Measurements from ENCODE around the gene POT1. TPM values are rescaled to one million over a fixed set of nuclear protein-coding genes. Genes with fewer than 3 reads are reported as not detected.

Gene POT1
- total RNA-seq, 1 donor from 2014 or later: 28.7 TPM

DNA sequence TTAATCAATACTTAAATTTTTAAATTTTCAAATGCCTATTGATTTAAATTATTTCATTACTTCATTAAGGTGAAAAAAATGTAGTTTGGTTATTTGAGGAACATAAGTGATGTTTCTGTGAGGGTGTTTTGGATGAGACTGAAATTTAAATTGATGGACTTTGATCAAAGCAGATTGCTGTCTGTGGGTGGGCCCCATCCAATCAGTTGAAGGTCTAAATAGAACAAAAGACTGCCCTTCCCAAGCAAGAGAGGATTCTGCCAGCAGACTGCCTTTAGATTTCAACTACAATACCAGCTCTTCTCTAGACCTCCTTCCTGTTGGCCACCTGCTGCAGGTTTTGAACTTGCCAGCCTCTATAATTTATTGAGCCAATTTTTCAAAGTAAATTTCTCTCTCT, 149.6 kb downstream of the POT1 start:
- no peaks in the 10 kb centered on the region for H3K9me3 ChIP-seq
- no peak for DNase-seq (ENCODE audit: low spot score in 2 of 2)
- H3K4me3 ChIP-seq: no peak overlapping the region
- intact Hi-C loops (cut with DNase I): loop anchor here (10.0 kb wide), 1 partner anchor 625 kb away; no protein-coding TSS in a partner anchor
- no peak overlapping the region for H3K27ac ChIP-seq
- H3K4me1 ChIP-seq: no peaks in the 10 kb centered on the region
- no peaks in the 10 kb centered on the region for H3K27me3 ChIP-seq
- TF ChIP-seq CTCF (IDR thresholded peaks at IDR 0.05): no peak
- H3K36me3 ChIP-seq: no peaks in the 10 kb centered on the region

DNA sequence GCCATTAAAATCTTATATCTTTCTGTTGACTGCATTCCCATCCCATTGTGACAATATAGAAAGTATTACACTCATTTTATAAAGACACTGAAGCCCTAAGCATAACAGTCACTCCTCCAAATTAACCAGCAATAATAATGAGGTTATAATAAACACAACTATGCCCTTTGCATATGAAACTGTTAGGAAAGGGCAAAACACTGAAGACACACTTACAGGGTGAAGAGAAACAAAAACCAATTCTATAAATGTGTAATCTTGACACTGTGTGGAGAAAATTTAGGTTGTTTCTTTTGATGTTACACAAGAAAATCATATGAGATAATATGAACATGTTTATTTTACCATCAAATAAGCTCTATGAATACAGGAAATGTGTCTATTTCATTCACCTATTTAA, 150.0 kb downstream of the POT1 start:
- H3K4me1 ChIP-seq: no peaks in the 10 kb centered on the region
- H3K4me3 ChIP-seq: no peak overlapping the region
- H3K27me3 ChIP-seq: no peaks in the 10 kb centered on the region
- intact Hi-C loops (cut with DNase I): loop anchor here (10.0 kb wide), 1 partner anchor 625 kb away; no protein-coding TSS in a partner anchor
- DNase-seq (ENCODE audit: low spot score in 2 of 2): no peak
- H3K27ac ChIP-seq: no peak overlapping the region
- no peaks in the 10 kb centered on the region for H3K9me3 ChIP-seq
- H3K36me3 ChIP-seq: no peaks in the 10 kb centered on the region
- TF ChIP-seq CTCF (IDR thresholded peaks at IDR 0.05): no peak

- Histone ChIP-seq H3K4me1 (no peaks in the 10 kb centered on the region), H3K36me3 (no peaks in the 10 kb centered on the region), H3K27ac (no peak overlapping the region), H3K9me3 (no peaks in the 10 kb centered on the region), H3K27me3 (no peaks in the 10 kb centered on the region), H3K4me3 (no peak overlapping the region)
- no peak for TF ChIP-seq CTCF (IDR thresholded peaks at IDR 0.05)
- no peak for DNase-seq (ENCODE audit: low spot score in 2 of 2)
- intact Hi-C loops (cut with DNase I): no loop called here
Measured at GRCh38 chr7:124779194-124779593, 150.4 kb downstream of the POT1 start.

DNA sequence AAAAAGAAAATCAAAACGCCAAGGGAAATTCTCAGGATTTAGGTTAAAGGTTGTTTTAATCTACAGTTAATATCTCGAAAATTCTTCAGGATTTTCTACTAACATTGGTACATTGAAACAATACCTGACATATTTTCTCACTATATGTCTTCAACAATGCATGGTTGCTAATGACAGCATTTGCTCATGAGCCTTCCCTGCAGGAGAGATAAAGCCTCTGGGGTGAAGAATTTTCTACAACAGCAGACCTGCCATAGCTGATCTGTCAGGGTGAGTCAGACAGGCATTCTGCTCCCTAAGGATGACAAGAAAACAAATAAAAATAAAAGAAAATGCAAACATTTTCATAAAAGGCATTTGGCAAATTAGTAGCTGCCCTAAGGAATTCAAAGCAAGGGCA, 152.4 kb downstream of the POT1 start:
- Histone ChIP-seq H3K4me3 (no peak overlapping the region), H3K27me3 (no peaks in the 10 kb centered on the region), H3K9me3 (no peaks in the 10 kb centered on the region), H3K4me1 (no peaks in the 10 kb centered on the region), H3K36me3 (no peaks in the 10 kb centered on the region), H3K27ac (no peak overlapping the region)
- TF ChIP-seq CTCF (IDR thresholded peaks at IDR 0.05): no peak
- intact Hi-C loops (cut with DNase I): no loop called here
- DNase-seq (ENCODE audit: low spot score in 2 of 2): no peak

DNA sequence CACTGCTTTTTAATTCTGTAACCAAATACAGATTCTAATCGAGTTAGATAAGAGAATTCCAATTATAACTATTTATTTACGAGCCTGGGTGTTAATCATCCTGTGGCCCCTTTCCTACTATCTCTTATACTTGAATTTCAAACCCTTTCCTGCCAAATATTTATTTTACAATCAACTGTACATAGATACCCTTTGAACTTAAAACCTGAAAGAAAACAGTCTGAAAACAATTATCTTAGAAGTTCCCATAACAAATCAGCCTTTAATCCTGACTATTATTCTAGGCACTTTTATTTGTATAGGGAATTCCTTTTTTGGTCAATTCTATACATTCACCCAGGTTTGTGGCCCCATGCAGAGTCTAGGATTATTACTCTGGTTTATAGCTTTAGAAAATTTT, 153.5 kb downstream of the POT1 start:
- Histone ChIP-seq H3K27me3 (no peaks in the 10 kb centered on the region), H3K9me3 (no peaks in the 10 kb centered on the region), H3K4me3 (no peak overlapping the region), H3K36me3 (no peaks in the 10 kb centered on the region), H3K27ac (no peak overlapping the region), H3K4me1 (no peaks in the 10 kb centered on the region)
- DNase-seq (ENCODE audit: low spot score in 2 of 2): no peak
- intact Hi-C loops (cut with DNase I): no loop called here
- no peak for TF ChIP-seq CTCF (IDR thresholded peaks at IDR 0.05)

DNA sequence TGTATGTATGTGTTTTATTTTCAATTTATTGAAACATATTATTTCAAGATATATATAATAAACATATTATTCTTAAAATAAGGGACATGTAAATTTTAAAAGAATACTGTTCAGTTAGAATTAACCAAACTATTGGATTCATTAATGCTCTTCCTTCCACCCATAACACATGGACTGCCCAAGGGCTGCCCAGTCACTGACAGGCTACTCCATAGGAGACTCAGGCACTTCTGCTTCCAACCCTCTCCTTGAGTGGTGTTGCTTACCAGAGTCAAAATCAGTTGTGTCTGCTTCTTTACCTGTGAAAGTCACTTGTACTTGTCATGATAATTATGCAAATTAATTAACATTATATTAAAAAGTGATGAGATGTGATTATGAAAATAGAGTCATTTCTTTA, 154.2 kb downstream of the POT1 start:
- Histone ChIP-seq H3K27ac (no peak overlapping the region), H3K9me3 (no peaks in the 10 kb centered on the region), H3K36me3 (no peaks in the 10 kb centered on the region), H3K4me3 (no peak overlapping the region), H3K4me1 (no peaks in the 10 kb centered on the region), H3K27me3 (no peaks in the 10 kb centered on the region)
- DNase-seq (ENCODE audit: low spot score in 2 of 2): no peak
- TF ChIP-seq CTCF (IDR thresholded peaks at IDR 0.05): no peak
- intact Hi-C loops (cut with DNase I): no loop called here
